AG09319 (cell line): ENCODE results near the gene OSBPL1A.

Experiments
- DNase-seq: peaks from one replicate; pipeline ENCODE4 v3.0.0-alpha.2; 2010; ENCODE audit warnings: low read depth; ENCODE audit errors: extremely low read depth
- CTCF ChIP-seq: IDR thresholded peaks from 2 replicates; pipeline ENCODE4 v1.5.1; 2011; ENCODE audit warnings: low read depth, mild to moderate bottlenecking, inconsistent platforms, low read length, moderate library complexity

OSBPL1A gene

GRCh38 chr18:24317370-24317769, 80.3 kb downstream of the OSBPL1A start:
- no peak for DNase-seq
- no peak for TF ChIP-seq CTCF

GRCh38 chr18:24315170-24315569, 82.5 kb downstream of the OSBPL1A start:
- DNase-seq: no peak
- no peak for TF ChIP-seq CTCF

GRCh38 chr18:24306201-24306600, 91.4 kb downstream of the OSBPL1A start:
- TF ChIP-seq CTCF: no peak
- DNase-seq: no peak

DNA sequence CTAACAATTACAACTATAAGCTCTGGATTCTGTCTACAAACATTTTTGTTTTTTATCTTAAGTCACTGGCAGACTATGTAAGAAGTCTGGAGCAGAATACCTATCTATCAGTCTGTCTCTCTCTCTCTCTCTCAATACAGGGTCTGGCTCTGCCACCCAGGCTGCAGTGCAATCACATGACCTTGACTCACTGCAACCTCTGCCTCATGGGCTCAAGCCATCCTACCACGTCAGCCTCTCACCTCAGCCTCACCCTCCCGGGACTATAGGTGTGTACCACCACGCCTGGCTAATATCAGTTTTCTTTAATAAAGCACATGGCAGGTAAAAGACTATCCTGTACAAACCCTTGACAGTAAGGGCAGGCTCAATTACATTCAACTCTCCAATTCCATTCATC, 96.9 kb downstream of the OSBPL1A start:
- no peak for TF ChIP-seq CTCF
- DNase-seq: no peak

DNA sequence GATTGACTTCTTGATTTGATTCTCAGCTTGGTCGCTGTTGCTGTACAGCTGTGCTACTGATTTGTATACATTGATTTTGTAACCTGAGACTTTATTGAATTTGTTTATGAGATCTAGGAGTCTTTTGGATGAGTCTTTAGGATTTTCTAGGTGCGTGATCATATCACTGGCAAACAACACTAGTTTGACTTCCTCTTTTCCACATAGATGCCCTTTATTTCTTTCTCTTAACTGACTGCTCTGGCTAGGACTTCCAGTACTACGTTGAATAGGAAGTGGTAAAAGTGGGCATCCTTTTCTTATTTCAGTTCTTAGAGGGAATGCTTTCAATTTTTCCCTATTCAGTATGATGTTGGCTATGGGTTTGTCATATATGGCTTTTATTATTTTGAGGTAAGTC, 101.3 kb downstream of the OSBPL1A start:
- TF ChIP-seq CTCF: no peak
- no peak for DNase-seq

DNA sequence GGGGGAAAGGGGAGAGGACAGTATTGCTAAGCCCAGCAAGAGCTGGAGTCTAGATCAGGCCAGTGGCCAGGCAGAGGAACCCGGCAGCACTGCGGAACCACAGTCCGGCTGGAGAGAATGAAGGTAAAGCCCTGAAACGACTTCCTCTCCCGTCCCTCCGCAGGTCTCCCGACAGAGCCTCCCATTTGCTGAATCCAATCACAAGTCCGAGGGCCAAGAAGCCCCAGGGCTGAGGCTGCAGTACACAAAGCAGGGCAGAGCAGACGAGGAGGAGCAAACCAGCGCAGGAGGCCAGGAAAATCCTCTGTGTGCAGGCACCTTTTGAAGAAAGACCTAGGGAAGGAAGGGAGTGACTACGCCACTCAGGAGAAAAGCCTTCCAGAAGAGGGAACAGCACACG, 104.4 kb downstream of the OSBPL1A start:
- TF ChIP-seq CTCF: no peak
- no peak for DNase-seq

GRCh38 chr18:24278591-24278990, 119.0 kb downstream of the OSBPL1A start:
- DNase-seq: no peak
- no peak for TF ChIP-seq CTCF
